DOHH2 (cell line): ENCODE measurements around the gene CMPK2.

Source experiments
- EZH2phosphoT487 ChIP-seq: fragments of 200-600 bp; sonication (generic); IDR thresholded peaks from 2 replicates; pipeline ENCODE4 v1.6.1; 2017; ENCODE audit warnings: borderline replicate concordance, mild to moderate bottlenecking, antibody characterized with exemption, low read length, moderate library complexity, mixed read lengths
- TF ChIP-seq, protein P1 (sequence below): fragments of 200-600 bp; sonication (generic); IDR thresholded peaks from one replicate; pipeline ENCODE4 v1.5.1; 2014; ENCODE audit warnings: antibody characterized with exemption, mild to moderate bottlenecking, low read depth, low read length; ENCODE audit not compliant: poor library complexity, severe bottlenecking

DNA sequence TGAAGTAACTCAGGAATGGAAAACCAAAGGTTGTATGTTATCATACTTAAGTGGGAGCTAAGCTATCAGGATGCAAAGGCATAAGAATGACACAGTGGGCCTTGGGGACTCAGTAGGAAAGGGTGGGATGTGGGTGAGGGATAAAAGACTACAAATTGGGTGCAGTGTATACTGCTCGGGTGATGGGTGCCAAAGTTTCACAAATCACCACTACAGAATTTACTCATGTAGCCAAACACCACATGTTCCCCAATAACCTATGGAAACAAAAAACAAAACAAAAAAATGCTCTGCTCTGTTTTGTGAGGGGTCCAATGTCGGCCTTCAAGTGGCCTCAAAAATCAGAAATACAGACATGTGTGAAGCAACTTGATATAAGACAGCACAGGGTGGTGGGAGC, 42.6 kb upstream of the CMPK2 start:
- TF ChIP-seq EZH2phosphoT487, result no peak
- TF ChIP-seq, protein P1, sequence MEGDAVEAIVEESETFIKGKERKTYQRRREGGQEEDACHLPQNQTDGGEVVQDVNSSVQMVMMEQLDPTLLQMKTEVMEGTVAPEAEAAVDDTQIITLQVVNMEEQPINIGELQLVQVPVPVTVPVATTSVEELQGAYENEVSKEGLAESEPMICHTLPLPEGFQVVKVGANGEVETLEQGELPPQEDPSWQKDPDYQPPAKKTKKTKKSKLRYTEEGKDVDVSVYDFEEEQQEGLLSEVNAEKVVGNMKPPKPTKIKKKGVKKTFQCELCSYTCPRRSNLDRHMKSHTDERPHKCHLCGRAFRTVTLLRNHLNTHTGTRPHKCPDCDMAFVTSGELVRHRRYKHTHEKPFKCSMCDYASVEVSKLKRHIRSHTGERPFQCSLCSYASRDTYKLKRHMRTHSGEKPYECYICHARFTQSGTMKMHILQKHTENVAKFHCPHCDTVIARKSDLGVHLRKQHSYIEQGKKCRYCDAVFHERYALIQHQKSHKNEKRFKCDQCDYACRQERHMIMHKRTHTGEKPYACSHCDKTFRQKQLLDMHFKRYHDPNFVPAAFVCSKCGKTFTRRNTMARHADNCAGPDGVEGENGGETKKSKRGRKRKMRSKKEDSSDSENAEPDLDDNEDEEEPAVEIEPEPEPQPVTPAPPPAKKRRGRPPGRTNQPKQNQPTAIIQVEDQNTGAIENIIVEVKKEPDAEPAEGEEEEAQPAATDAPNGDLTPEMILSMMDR, result no peak
